Hepatic stellate cell (primary cell): Measurements from ENCODE around the gene TUBA8.
"Not testable (repeated sequence)": the region's sequence is repeated elsewhere in the genome, so short reads cannot be mapped to it uniquely, and the experiment has no call there.

Source experiments
- DNase-seq: peaks from one replicate; pipeline ENCODE4 v3.0.0; 2011; ENCODE audit warnings: low spot score

The TUBA8 gene

GRCh38 chr22:18106550-18107341 is 3.9 kb upstream of the TUBA8 start:
- not testable (repeated sequence) for DNase-seq

- no peak for DNase-seq
Measured at GRCh38 chr22:18108187-18108586, 2.4 kb upstream of the TUBA8 start.

- no peak for DNase-seq
Measured at GRCh38 chr22:18109410-18110193, 1.0 kb upstream of the TUBA8 start.

- no peak for DNase-seq
Measured at GRCh38 chr22:18110954-18111758, 547 bp downstream of the TUBA8 start.

- DNase-seq: no peak
Measured at GRCh38 chr22:18111759-18112330, 1.2 kb downstream of the TUBA8 start.

GRCh38 chr22:18112440-18112839 is 1.8 kb downstream of the TUBA8 start:
- DNase-seq: no peak

GRCh38 chr22:18113680-18114394 is 3.2 kb downstream of the TUBA8 start:
- no peak for DNase-seq

- DNase-seq: no peak
Measured at GRCh38 chr22:18114495-18114894, 3.9 kb downstream of the TUBA8 start.

- DNase-seq: no peak
Measured at GRCh38 chr22:18114976-18115652, 4.5 kb downstream of the TUBA8 start.

GRCh38 chr22:18115906-18116371 is 5.3 kb downstream of the TUBA8 start:
- no peak for DNase-seq

- DNase-seq: no peak
Measured at GRCh38 chr22:18116634-18117033, 6.0 kb downstream of the TUBA8 start.

GRCh38 chr22:18118345-18118915 is 7.8 kb downstream of the TUBA8 start:
- DNase-seq: no peak

- DNase-seq: no peak
Measured at GRCh38 chr22:18119409-18120110, 9.0 kb downstream of the TUBA8 start.

GRCh38 chr22:18120857-18121256 is 10.2 kb downstream of the TUBA8 start:
- no peak for DNase-seq

- DNase-seq: no peak
Measured at GRCh38 chr22:18121506-18121905, 10.9 kb downstream of the TUBA8 start.

GRCh38 chr22:18121954-18122554 is 11.4 kb downstream of the TUBA8 start:
- DNase-seq: no peak

GRCh38 chr22:18123476-18124025 is 12.9 kb downstream of the TUBA8 start:
- not testable (repeated sequence) for DNase-seq

- no peak for DNase-seq
Measured at GRCh38 chr22:18126606-18127005, 16.0 kb downstream of the TUBA8 start.

GRCh38 chr22:18130018-18130417 is 19.4 kb downstream of the TUBA8 start:
- DNase-seq: no peak
